HFFc6 (cell line): Measurements from ENCODE around the gene SENP2. TPM values are rescaled to one million over a fixed set of nuclear protein-coding genes. Genes with fewer than 3 reads are reported as not detected.
"Not testable (repeated sequence)": the region's sequence is repeated elsewhere in the genome, so short reads cannot be mapped to it uniquely, and the experiment has no call there.

ENCODE experiments used
- DNase-seq: peaks from one replicate; pipeline ENCODE4 v3.0.0-alpha.2; 2018
- H3K27ac Mint-ChIP-seq: 2 replicates; pipeline ENCODE4 v1.8.0; 2020; ENCODE audit warnings: mild to moderate bottlenecking, mixed read lengths
- H3K27me3 Mint-ChIP-seq: 2 replicates; pipeline ENCODE4 v1.8.0; 2021; ENCODE audit warnings: mild to moderate bottlenecking, moderate library complexity, mixed read lengths; ENCODE audit not compliant: insufficient read depth
- H3K36me3 Mint-ChIP-seq: 2 replicates; pipeline ENCODE4 v1.8.0; 2021; ENCODE audit warnings: low read depth, mixed read lengths
- H3K4me1 Mint-ChIP-seq: 2 replicates; pipeline ENCODE4 v1.8.0; 2020; ENCODE audit warnings: low read depth, mixed read lengths
- H3K4me3 Mint-ChIP-seq: 2 replicates; pipeline ENCODE4 v1.8.0; 2020; ENCODE audit warnings: mild to moderate bottlenecking, moderate library complexity, mixed read lengths
- H3K9me3 Mint-ChIP-seq: 2 replicates; pipeline ENCODE4 v1.8.0; 2020; ENCODE audit warnings: mild to moderate bottlenecking, mixed read lengths
- total RNA-seq, 6 experiments: library from RNA; stranded (reverse); fragmentation: NEBNext Ultra II Directional; extraction: Animal tissue kit (Norgen Biotek cat#: 25700); gene quantifications; 2 replicates in 1 of 6; 3 replicates in 5 of 6; pipeline ENCODE4 v1.2.3, GENCODE V29; 2021
- TF ChIP-seq, protein P1 (sequence below): fragments of 200-600 bp; sonication (generic); IDR thresholded peaks from 2 replicates; pipeline ENCODE4 v1.5.0; 2021; ENCODE audit warnings: antibody characterized with exemption, mild to moderate bottlenecking

Gene SENP2
- total RNA-seq, 6 experiments from 2014 or later: 38.6 to 47.0 (median 42.7) TPM

- Mint-ChIP-seq H3K27me3 (peaks cover 17% of the 10 kb centered on the region), H3K36me3 (peaks cover 38% of the 10 kb centered on the region), H3K4me3 (peak overlapping the region; percentile 75), H3K9me3 (no peaks in the 10 kb centered on the region), H3K27ac (peak overlapping the region; percentile 95), H3K4me1 (peaks cover 66% of the 10 kb centered on the region)
- peak; percentile 99 for DNase-seq
- TF ChIP-seq, protein P1, sequence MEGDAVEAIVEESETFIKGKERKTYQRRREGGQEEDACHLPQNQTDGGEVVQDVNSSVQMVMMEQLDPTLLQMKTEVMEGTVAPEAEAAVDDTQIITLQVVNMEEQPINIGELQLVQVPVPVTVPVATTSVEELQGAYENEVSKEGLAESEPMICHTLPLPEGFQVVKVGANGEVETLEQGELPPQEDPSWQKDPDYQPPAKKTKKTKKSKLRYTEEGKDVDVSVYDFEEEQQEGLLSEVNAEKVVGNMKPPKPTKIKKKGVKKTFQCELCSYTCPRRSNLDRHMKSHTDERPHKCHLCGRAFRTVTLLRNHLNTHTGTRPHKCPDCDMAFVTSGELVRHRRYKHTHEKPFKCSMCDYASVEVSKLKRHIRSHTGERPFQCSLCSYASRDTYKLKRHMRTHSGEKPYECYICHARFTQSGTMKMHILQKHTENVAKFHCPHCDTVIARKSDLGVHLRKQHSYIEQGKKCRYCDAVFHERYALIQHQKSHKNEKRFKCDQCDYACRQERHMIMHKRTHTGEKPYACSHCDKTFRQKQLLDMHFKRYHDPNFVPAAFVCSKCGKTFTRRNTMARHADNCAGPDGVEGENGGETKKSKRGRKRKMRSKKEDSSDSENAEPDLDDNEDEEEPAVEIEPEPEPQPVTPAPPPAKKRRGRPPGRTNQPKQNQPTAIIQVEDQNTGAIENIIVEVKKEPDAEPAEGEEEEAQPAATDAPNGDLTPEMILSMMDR: no peak; the same call in 1 of the 2 replicates
Observed at GRCh38 chr3:185658504-185658912, 72.4 kb downstream of the SENP2 start.

DNA sequence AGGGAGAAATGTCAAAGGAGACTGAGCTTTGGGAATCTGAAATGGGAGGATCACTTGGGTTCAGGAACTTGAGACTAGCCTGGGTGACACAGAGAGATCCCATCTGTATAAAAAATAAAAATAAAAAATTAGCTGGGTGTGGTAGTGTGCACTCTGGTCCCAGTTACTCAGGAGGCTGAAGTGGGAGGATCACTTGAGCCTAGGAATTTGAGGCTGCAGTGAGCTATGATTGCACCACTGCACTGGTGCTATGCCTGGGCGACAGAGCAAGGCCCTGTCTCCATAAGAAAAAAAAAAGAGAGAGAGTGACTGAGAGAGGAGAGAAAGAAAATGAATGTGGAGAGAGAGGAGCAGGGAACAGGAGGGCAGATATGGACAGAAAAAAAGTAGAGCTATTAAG, 72.8 kb downstream of the SENP2 start:
- peaks cover 38% of the 10 kb centered on the region for H3K36me3 Mint-ChIP-seq

GRCh38 chr3:185659942-185660921, 74.1 kb downstream of the SENP2 start:
- H3K36me3 Mint-ChIP-seq: peaks cover 40% of the 10 kb centered on the region
- TF ChIP-seq, protein P1: peak; percentile 99
- H3K4me3 Mint-ChIP-seq: no peak overlapping the region
- H3K27ac Mint-ChIP-seq: peak overlapping the region; percentile 95
- no peaks in the 10 kb centered on the region for H3K9me3 Mint-ChIP-seq
- peaks cover 14% of the 10 kb centered on the region for H3K27me3 Mint-ChIP-seq
- peak; percentile 63 for DNase-seq
- H3K4me1 Mint-ChIP-seq: peaks cover 66% of the 10 kb centered on the region

More for the DNA sequence above, 72.8 kb downstream of the SENP2 start:
- TF ChIP-seq, protein P1: no peak; the same call in 1 of the 2 replicates
- Mint-ChIP-seq H3K4me3 (peak overlapping the region; percentile 75), H3K27ac (peak overlapping the region; percentile 95), H3K27me3 (peaks cover 14% of the 10 kb centered on the region), H3K4me1 (peaks cover 66% of the 10 kb centered on the region), H3K9me3 (no peaks in the 10 kb centered on the region)
- no peak for DNase-seq

DNA sequence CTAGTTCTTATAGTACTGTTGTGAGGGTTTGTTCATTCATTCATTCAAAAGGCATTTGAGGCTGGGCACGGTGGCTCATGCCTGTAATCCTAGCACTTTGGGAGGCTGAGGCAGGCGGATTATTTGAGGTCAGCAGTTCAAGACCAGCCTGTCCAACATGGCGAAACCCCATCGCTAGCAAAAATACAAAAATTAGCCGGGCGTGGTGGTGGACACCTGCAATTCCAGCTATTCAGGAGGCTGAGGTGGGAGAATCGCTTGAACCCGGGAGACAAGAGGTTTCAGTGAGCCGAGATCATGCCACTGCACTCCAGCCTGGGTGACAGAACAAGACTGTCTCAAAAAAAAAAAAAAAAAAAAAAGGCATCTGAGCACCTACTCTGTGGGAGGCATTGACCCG, 75.2 kb downstream of the SENP2 start:
- not testable (repeated sequence) for H3K4me3 Mint-ChIP-seq, H3K9me3 Mint-ChIP-seq, DNase-seq
- H3K27ac Mint-ChIP-seq: peak overlapping the region; percentile 95
- H3K36me3 Mint-ChIP-seq: peaks cover 40% of the 10 kb centered on the region
- peaks cover 56% of the 10 kb centered on the region for H3K4me1 Mint-ChIP-seq
- H3K27me3 Mint-ChIP-seq: peaks cover 11% of the 10 kb centered on the region

- no peak overlapping the region for H3K4me3 Mint-ChIP-seq
- no peak for DNase-seq
- H3K36me3 Mint-ChIP-seq: peaks cover 37% of the 10 kb centered on the region
- TF ChIP-seq, protein P1: no peak
- H3K4me1 Mint-ChIP-seq: peaks cover 51% of the 10 kb centered on the region
- H3K9me3 Mint-ChIP-seq: no peaks in the 10 kb centered on the region
- peaks cover 10% of the 10 kb centered on the region for H3K27me3 Mint-ChIP-seq
- H3K27ac Mint-ChIP-seq: peak overlapping the region; percentile 31; the same call in 1 of the 2 replicates
Observed at GRCh38 chr3:185661772-185662171, 75.7 kb downstream of the SENP2 start.

- Mint-ChIP-seq H3K36me3 (peaks cover 28% of the 10 kb centered on the region), H3K4me1 (peaks cover 30% of the 10 kb centered on the region), H3K27me3 (peaks cover 4% of the 10 kb centered on the region), H3K27ac (no peak overlapping the region), H3K4me3 (no peak overlapping the region), H3K9me3 (no peaks in the 10 kb centered on the region)
- no peak for DNase-seq
- TF ChIP-seq, protein P1: no peak
Observed at GRCh38 chr3:185663929-185664328, 77.8 kb downstream of the SENP2 start.
